IMR-90 (cell line): ENCODE measurements around the gene ABCA4. TPM values are rescaled to one million over a fixed set of nuclear protein-coding genes. Genes with fewer than 3 reads are reported as not detected.

Source experiments
- ATAC-seq: fragments of 200-7000 bp; cut with Tn5 transposase; 2 replicates; pipeline ENCODE4 v1.9.1; 2020; ENCODE audit warnings: low read depth, mild to moderate bottlenecking, moderate library complexity
- BruUV-seq: library from RNA; stranded (reverse); fragments of 400-500 nt; replicated peaks from 2 replicates; lab custom pipeline; 2021; lab: Mats Ljungman, UMichigan
- CTCF ChIA-PET: fragments of 300-600 bp; formaldehyde crosslinking; extraction: SDS; loops from one replicate; lab custom pipeline; 2021; ENCODE audit warnings: antibody characterized with exemption; lab: Yijun Ruan, JAX
- POLR2A ChIA-PET: fragments of 300-600 bp; sonication (Branson Sonifier 250); formaldehyde crosslinking; loops from one replicate; lab custom pipeline; 2022; ENCODE audit warnings: antibody characterized with exemption; ENCODE audit not compliant: unreplicated experiment; lab: Charles Lee
- DNase-seq: peaks from one replicate; pipeline ENCODE4 v3.0.0; 2013
- H2AFZ ChIP-seq: replicated peaks from 2 replicates; pipeline ENCODE3; 2013; ENCODE audit warnings: low read length, mild to moderate bottlenecking; ENCODE audit not compliant: poor library complexity
- H2AK5ac ChIP-seq: 2 replicates; pipeline ENCODE4 v1.6.1; 2013; ENCODE audit warnings: low read depth, low read length, inconsistent platforms
- H2AK9ac ChIP-seq: replicated peaks from 2 replicates; pipeline ENCODE3; 2013; ENCODE audit warnings: mild to moderate bottlenecking, low read depth, low read length, moderate library complexity; ENCODE audit not compliant: poor library complexity
- H2BK120ac ChIP-seq: 2 replicates; pipeline ENCODE4 v1.6.1; 2013; ENCODE audit warnings: low read depth, low read length, inconsistent platforms
- H2BK15ac ChIP-seq: 3 replicates; pipeline ENCODE4 v1.6.1; 2013; ENCODE audit warnings: low read depth, low read length, inconsistent platforms
- H2BK20ac ChIP-seq: 2 replicates; pipeline ENCODE4 v1.6.1; 2013; ENCODE audit warnings: low read depth, mild to moderate bottlenecking, inconsistent platforms, low read length, moderate library complexity
- H2BK5ac ChIP-seq: 2 replicates; pipeline ENCODE4 v1.6.1; 2013; ENCODE audit warnings: mild to moderate bottlenecking, low read depth, low read length, inconsistent platforms; ENCODE audit not compliant: poor library complexity, severe bottlenecking
- H3K14ac ChIP-seq: replicated peaks from 2 replicates; pipeline ENCODE4 v1.6.1; 2013; ENCODE audit warnings: low read depth, low read length, inconsistent platforms
- H3K18ac ChIP-seq: 2 replicates; pipeline ENCODE4 v1.6.1; 2013; ENCODE audit warnings: low read depth, low read length, control low read depth
- H3K23ac ChIP-seq: 2 replicates; pipeline ENCODE4 v1.6.1; 2013; ENCODE audit warnings: low read depth, low read length, inconsistent platforms
- H3K27ac ChIP-seq: 2 replicates; pipeline ENCODE4 v1.5.1; 2013; ENCODE audit warnings: mild to moderate bottlenecking, control low read depth, low read length; ENCODE audit not compliant: insufficient read depth
- H3K27me3 ChIP-seq: 2 replicates; pipeline ENCODE4 v1.6.1; 2013; ENCODE audit warnings: low read length; ENCODE audit not compliant: control insufficient read depth, insufficient read depth
- H3K36me3 ChIP-seq: 2 replicates; pipeline ENCODE4 v1.6.1; 2013; ENCODE audit warnings: low read length, mixed read lengths; ENCODE audit not compliant: control insufficient read depth, insufficient read depth
- H3K4ac ChIP-seq: 2 replicates; pipeline ENCODE4 v1.6.1; 2013; ENCODE audit warnings: low read depth, low read length, inconsistent platforms
- H3K4me1 ChIP-seq: 2 replicates; pipeline ENCODE4 v1.6.1; 2013; ENCODE audit warnings: low read length, mixed read lengths; ENCODE audit not compliant: control insufficient read depth, insufficient read depth
- H3K4me2 ChIP-seq: 2 replicates; pipeline ENCODE4 v1.6.1; 2013; ENCODE audit warnings: low read depth, mild to moderate bottlenecking, control low read depth, low read length, moderate library complexity
- H3K4me3 ChIP-seq: 2 replicates; pipeline ENCODE4 v1.5.1; 2013; ENCODE audit warnings: low read depth, mild to moderate bottlenecking, control low read depth, low read length, moderate library complexity; ENCODE audit not compliant: insufficient read depth
- H3K56ac ChIP-seq: 2 replicates; pipeline ENCODE4 v1.6.1; 2013; ENCODE audit warnings: low read length, inconsistent platforms; ENCODE audit not compliant: insufficient read depth; ENCODE audit errors: extremely low read depth
- H3K79me1 ChIP-seq, 2 experiments: 2 replicates each; pipeline ENCODE4 v1.6.1; 2013; ENCODE audit warnings: low read length in 2 of 2, inconsistent platforms in 1 of 2, low read depth in 1 of 2
- H3K9ac ChIP-seq: 2 replicates; pipeline ENCODE4 v1.6.1; 2013; ENCODE audit warnings: low read depth, low read length, control low read depth
- H3K9me1 ChIP-seq: 2 replicates; pipeline ENCODE4 v1.6.1; 2013; ENCODE audit warnings: low read length, inconsistent platforms; ENCODE audit not compliant: insufficient read depth
- H3K9me3 ChIP-seq: 2 replicates; pipeline ENCODE4 v1.6.1; 2013; ENCODE audit warnings: low read length; ENCODE audit not compliant: control insufficient read depth, insufficient read depth
- H4K20me1 ChIP-seq: 2 replicates; pipeline ENCODE4 v1.6.1; 2013; ENCODE audit warnings: low read length, inconsistent platforms; ENCODE audit not compliant: insufficient read depth
- H4K5ac ChIP-seq: 2 replicates; pipeline ENCODE4 v1.6.1; 2013; ENCODE audit warnings: mild to moderate bottlenecking, low read depth, low read length, control low read depth
- H4K8ac ChIP-seq, 2 experiments: 2 replicates each; pipeline ENCODE4 v1.6.1; 2013; ENCODE audit warnings: low read depth in 2 of 2, low read length in 2 of 2, control low read depth in 1 of 2, inconsistent platforms in 1 of 2
- H4K91ac ChIP-seq: 2 replicates; pipeline ENCODE4 v1.6.1; 2013; ENCODE audit warnings: low read depth, low read length, inconsistent platforms; ENCODE audit not compliant: insufficient read depth
- BHLHE40 ChIP-seq: fragments of 150-350 bp; IDR thresholded peaks from 2 replicates; pipeline ENCODE4 v1.6.1; 2016; ENCODE audit warnings: mild to moderate bottlenecking, low read depth, low read length
- CEBPB ChIP-seq: IDR thresholded peaks from 2 replicates; pipeline ENCODE4 v1.6.1; 2012; ENCODE audit warnings: low read depth, low read length, improper control_type of control experiment
- CHD1 ChIP-seq: IDR thresholded peaks from 2 replicates; pipeline ENCODE4 v1.6.1; 2012; ENCODE audit warnings: low read depth, low read length, improper control_type of control experiment
- CTCF ChIP-seq: conservative IDR thresholded peaks from 2 replicates; pipeline ENCODE4 v1.5.1; 2012; ENCODE audit warnings: mild to moderate bottlenecking, low read depth, low read length, improper control_type of control experiment
- ELK1 ChIP-seq: fragments of 150-350 bp; IDR thresholded peaks from 2 replicates; pipeline ENCODE4 v1.6.1; 2016; ENCODE audit warnings: low read depth, mild to moderate bottlenecking, low read length, moderate library complexity, borderline replicate concordance
- FOS ChIP-seq: fragments of 150-350 bp; IDR thresholded peaks from 2 replicates; pipeline ENCODE4 v1.6.1; 2016; ENCODE audit warnings: low read depth, low read length
- MAFK ChIP-seq: IDR thresholded peaks from 2 replicates; pipeline ENCODE4 v1.6.1; 2012; ENCODE audit warnings: low read depth, low read length, improper control_type of control experiment
- MAZ ChIP-seq: IDR thresholded peaks from 2 replicates; pipeline ENCODE4 v1.6.1; 2012; ENCODE audit warnings: low read depth, mild to moderate bottlenecking, low read length, improper control_type of control experiment, moderate library complexity, borderline replicate concordance
- MXI1 ChIP-seq: IDR thresholded peaks from 2 replicates; pipeline ENCODE4 v1.6.1; 2012; ENCODE audit warnings: low read depth, mild to moderate bottlenecking, low read length, moderate library complexity, borderline replicate concordance
- NFE2L2 ChIP-seq: fragments of 150-350 bp; IDR thresholded peaks from 2 replicates; pipeline ENCODE4 v1.6.1; 2016; ENCODE audit warnings: low read depth, mild to moderate bottlenecking, low read length
- POLR2A ChIP-seq: IDR thresholded peaks from 2 replicates; pipeline ENCODE4 v1.6.1; 2012; ENCODE audit warnings: mild to moderate bottlenecking, low read depth, low read length
- RAD21 ChIP-seq: IDR thresholded peaks from 2 replicates; pipeline ENCODE4 v1.6.1; 2012; ENCODE audit warnings: low read length, improper control_type of control experiment
- RFX5 ChIP-seq: IDR thresholded peaks from 2 replicates; pipeline ENCODE4 v1.8.0; 2012; ENCODE audit warnings: low read depth, mild to moderate bottlenecking, low read length, moderate library complexity
- SMC3 ChIP-seq: fragments of 150-350 bp; IDR thresholded peaks from 2 replicates; pipeline ENCODE4 v1.6.1; 2016; ENCODE audit warnings: low read depth, mild to moderate bottlenecking, antibody characterized with exemption, low read length, moderate library complexity
- USF2 ChIP-seq: fragments of 150-350 bp; IDR thresholded peaks from 2 replicates; pipeline ENCODE4 v1.6.1; 2017; ENCODE audit warnings: mild to moderate bottlenecking, antibody characterized with exemption, low read length, low read depth
- WGBS, 2 experiments: methylation state at CpG; one replicate each; pipeline versions ENCODE4 v1.1.5 to v1.1.7; 2013; ENCODE audit warnings: missing lambda C conversion rate in 2 of 2; ENCODE audit not compliant: insufficient read length in 1 of 2; ENCODE audit errors: extremely low coverage in 2 of 2; 5-methylcytosine and 5-hydroxymethylcytosine counted together
- dilution Hi-C: fragments of 300-500 bp; cut with HindIII; formaldehyde crosslinking; loops from one replicate; pipeline ENCODE4 v1.14.3; 2018; ENCODE audit warnings: low sequenced_read_pairs; ENCODE audit not compliant: unreplicated experiment
- in situ Hi-C: fragments of 300-500 bp; cut with MboI; formaldehyde crosslinking; loops from 3 replicates; pipeline ENCODE4 v1.14.3; 2019; ENCODE audit warnings: low sequenced_read_pairs, inconsistent platforms, mixed read lengths
- intact Hi-C: fragments of 100-400 bp; cut with micrococcal nuclease; formaldehyde crosslinking; loops from 2 replicates; pipeline ENCODE4 v1.10.0; 2022
- polyA plus RNA-seq, 3 experiments: library from polyadenylated mRNA; depleted of rRNA; stranded (reverse); fragments of >200 nt; gene quantifications; 2 replicates each; pipeline ENCODE4 v1.2.3, GENCODE V29; 2012; ENCODE audit warnings: low replicate concordance in 1 of 3
- total RNA-seq: library from RNA; depleted of rRNA; stranded (reverse); fragments of >200 nt; gene quantifications from 2 replicates; pipeline ENCODE4 v1.2.3, GENCODE V29; 2012

Gene ABCA4
- total and polyA plus RNA-seq, 2 of the 4 experiments (the other 2 are of a cell fraction) = under 0.01 to 0.36 TPM

- Histone ChIP-seq H2BK20ac (no peak overlapping the region), H3K36me3 (no peaks in the 10 kb centered on the region), H4K5ac (no peak overlapping the region), H3K14ac (no peak overlapping the region), H3K4me2 (no peak overlapping the region), H3K27me3 (no peaks in the 10 kb centered on the region; the same call in 1 of the 2 replicates), H4K8ac (no peak overlapping the region), H3K23ac (no peak overlapping the region), H4K91ac (no peak overlapping the region), H2BK5ac (no peak overlapping the region), H3K4me3 (no peak overlapping the region), H3K18ac (no peak overlapping the region), H3K9ac (no peak overlapping the region), H3K27ac (no peak overlapping the region), H3K4me1 (peaks cover 10% of the 10 kb centered on the region), H3K79me1 (no peaks in the 10 kb centered on the region), H2BK120ac (no peak overlapping the region), H2AK9ac (no peak overlapping the region), H4K20me1 (no peaks in the 10 kb centered on the region), H3K9me3 (no peaks in the 10 kb centered on the region), H2BK15ac (no peak overlapping the region), H3K9me1 (peaks cover 4% of the 10 kb centered on the region; the same call in 1 of the 2 replicates), H3K56ac (no peak overlapping the region), H2AK5ac (peak overlapping the region; percentile 63), H3K4ac (no peak overlapping the region; the same call in 1 of the 2 replicates), H2AFZ (no peak overlapping the region)
- in situ Hi-C loops (no loop called here), dilution Hi-C loops (no loop called here), intact Hi-C loops (no loop called here)
- DNase-seq (no peak), ATAC-seq (no peak)
- BruUV-seq = no TSS peak
- ChIA-PET POLR2A (no interaction called here), CTCF (no interaction called here)
- TF ChIP-seq MXI1 (no peak), NFE2L2 (no peak), ELK1 (no peak), FOS (no peak), BHLHE40 (no peak), RFX5 (no peak), USF2 (no peak), SMC3 (no peak), MAZ (no peak), RAD21 (no peak), CTCF (no peak), POLR2A (no peak), CHD1 (no peak), MAFK (no peak), CEBPB (no peak)
- WGBS, 2 experiments = 83 to 89% methylated on average over 1 of the region's 6 CpGs
These were observed 106.9 kb downstream of the ABCA4 start for GRCh38 chr1:94014087-94014486.
